CD4-positive, CD25-positive, alpha-beta regulatory T cell (primary cell): Measurements from ENCODE around the gene RIMBP2. TPM values are rescaled to one million over a fixed set of nuclear protein-coding genes. Genes with fewer than 3 reads are reported as not detected.

Experiments used
- ATAC-seq, 2 donors: fragments of 150-1000 bp; cut with Tn5 transposase; one replicate each; pipeline ENCODE4 v1.10.0; 2021; ENCODE audit warnings: low read depth in 2 of 2, moderate number of reproducible peaks in 2 of 2, moderate library complexity in 1 of 2
- DNase-seq, 3 donors: peaks; one replicate each; pipeline versions ENCODE4 v3.0.0 to v3.0.0-alpha.2; 2012 to 2022; ENCODE audit warnings: mixed read lengths in 1 of 3
- H3K27ac ChIP-seq: one replicate; pipeline ENCODE4 v1.7.0; 2013; ENCODE audit warnings: mild to moderate bottlenecking, low read length; ENCODE audit not compliant: insufficient read depth, poor library complexity, severe bottlenecking
- H3K27me3 ChIP-seq: one replicate; pipeline ENCODE4 v1.7.0; 2013; ENCODE audit warnings: low read length; ENCODE audit not compliant: control insufficient read depth, insufficient read depth
- H3K36me3 ChIP-seq: one replicate; pipeline ENCODE4 v1.7.0; 2013; ENCODE audit warnings: mild to moderate bottlenecking, low read length, moderate library complexity; ENCODE audit not compliant: control insufficient read depth, insufficient read depth
- H3K4me1 ChIP-seq: 2 replicates; pipeline ENCODE4 v1.7.0; 2013; ENCODE audit warnings: mild to moderate bottlenecking, low read length; ENCODE audit not compliant: insufficient read depth, control insufficient read depth, poor library complexity, severe bottlenecking
- H3K4me3 ChIP-seq: one replicate; pipeline ENCODE4 v1.7.0; 2013; ENCODE audit warnings: low read depth, mild to moderate bottlenecking, low read length, moderate library complexity
- H3K9me3 ChIP-seq, 2 experiments: 1 replicate in 1 of 2; 2 replicates in 1 of 2; pipeline ENCODE4 v1.7.0; 2013; ENCODE audit warnings: low read length in 2 of 2, mild to moderate bottlenecking in 1 of 2, moderate library complexity in 1 of 2; ENCODE audit not compliant: control insufficient read depth in 2 of 2
- H3K27ac Mint-ChIP-seq, 3 donors: one replicate each; pipeline ENCODE4 v1.8.0; 2020 to 2022; ENCODE audit warnings: mild to moderate bottlenecking in 3 of 3, mixed read lengths in 3 of 3, moderate library complexity in 2 of 3
- H3K27me3 Mint-ChIP-seq: one replicate; pipeline ENCODE4 v1.8.0; 2022; ENCODE audit warnings: mild to moderate bottlenecking, mixed read lengths
- H3K36me3 Mint-ChIP-seq: one replicate; pipeline ENCODE4 v1.8.0; 2020; ENCODE audit warnings: mixed read lengths
- H3K4me1 Mint-ChIP-seq, 4 donors: one replicate each; pipeline ENCODE4 v1.8.0; 2020 to 2022; ENCODE audit warnings: mixed read lengths in 4 of 4, mild to moderate bottlenecking in 1 of 4
- H3K4me3 Mint-ChIP-seq, 4 donors: one replicate each; pipeline ENCODE4 v1.8.0; 2020 to 2022; ENCODE audit warnings: mild to moderate bottlenecking in 4 of 4, mixed read lengths in 4 of 4, moderate library complexity in 3 of 4
- H3K9me3 Mint-ChIP-seq, 7 donors: one replicate each; pipeline ENCODE4 v1.8.0; 2020 to 2022; ENCODE audit warnings: mixed read lengths in 7 of 7, mild to moderate bottlenecking in 3 of 7, moderate library complexity in 2 of 7
- polyA plus RNA-seq, 4 donors: library from polyadenylated mRNA; unstranded; fragments of 300-500 nt; fragmentation: Illumina TruSeq; gene quantifications; one replicate each; pipeline ENCODE4 v1.2.3, GENCODE V29; 2021
- total RNA-seq: library from RNA; stranded (reverse); gene quantifications from one replicate; pipeline ENCODE4 v1.2.3, GENCODE V29; 2022

Gene RIMBP2
- total and polyA plus RNA-seq, 5 donors from 2014 or later: not detected

DNA sequence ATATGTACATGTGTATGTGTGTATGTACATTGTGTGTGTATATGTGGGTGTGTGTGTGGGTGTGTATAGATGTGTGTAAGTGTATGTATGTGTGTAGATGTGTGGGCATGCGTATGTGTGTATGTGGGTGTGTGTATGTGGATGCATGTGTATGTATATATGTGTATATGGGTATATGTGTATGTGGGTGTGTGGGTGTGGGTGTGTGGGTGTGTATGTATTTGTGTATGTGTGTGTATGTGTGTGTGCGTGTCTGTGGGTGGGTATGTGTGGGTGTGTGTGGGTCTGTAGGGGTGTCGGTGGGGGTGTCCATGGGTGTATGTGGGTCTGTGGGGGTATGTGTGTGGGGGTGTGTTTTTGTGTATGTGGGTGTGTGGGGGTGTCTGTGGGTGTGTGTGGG, 276.8 kb downstream of the RIMBP2 start:
- Mint-ChIP-seq H3K36me3 (no peaks in the 10 kb centered on the region), H3K4me3 (no peak overlapping the region), H3K9me3 (peaks cover 0 to 6% (median 4%) of the 10 kb centered on the region in 7 donors), H3K27me3 (no peaks in the 10 kb centered on the region), H3K4me1 (no peaks in the 10 kb centered on the region), H3K27ac (no peak overlapping the region)
- H3K9me3 ChIP-seq: no peaks in the 10 kb centered on the region
- H3K27ac ChIP-seq: no peak overlapping the region
- no peaks in the 10 kb centered on the region for H3K36me3 ChIP-seq
- H3K27me3 ChIP-seq: no peaks in the 10 kb centered on the region
- H3K4me3 ChIP-seq: no peak overlapping the region
- no peak for ATAC-seq
- no peaks in the 10 kb centered on the region for H3K4me1 ChIP-seq
- no peak for DNase-seq

DNA sequence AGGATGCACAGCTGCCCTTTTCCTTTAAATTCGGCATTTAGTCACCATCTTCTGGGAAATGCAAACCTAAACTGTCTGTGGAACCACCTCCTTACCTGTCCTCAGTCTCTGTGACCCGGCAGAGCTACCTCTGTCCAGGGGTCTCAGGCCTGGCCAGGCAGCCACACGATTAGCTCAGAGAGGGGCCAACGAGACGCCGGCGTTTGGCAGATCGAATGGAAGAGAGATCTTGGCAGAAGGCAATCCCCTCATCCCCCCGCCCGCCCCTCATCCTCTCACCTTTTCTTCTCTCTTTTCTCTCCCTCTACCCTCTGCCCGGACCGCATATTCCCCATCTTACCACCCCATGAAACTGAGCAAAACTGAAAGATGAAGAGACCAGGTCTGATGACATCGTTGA, 277.4 kb downstream of the RIMBP2 start:
- H3K27ac Mint-ChIP-seq: no peak overlapping the region
- no peaks in the 10 kb centered on the region for H3K36me3 ChIP-seq
- H3K4me3 ChIP-seq: no peak overlapping the region
- H3K36me3 Mint-ChIP-seq: no peaks in the 10 kb centered on the region
- no peak overlapping the region for H3K27ac ChIP-seq
- no peaks in the 10 kb centered on the region for H3K4me1 ChIP-seq
- H3K9me3 Mint-ChIP-seq: peaks cover 0 to 6% (median 4%) of the 10 kb centered on the region in 7 donors
- H3K9me3 ChIP-seq: no peaks in the 10 kb centered on the region
- no peaks in the 10 kb centered on the region for H3K27me3 ChIP-seq
- DNase-seq (no peak), ATAC-seq (no peak)
- H3K4me3 Mint-ChIP-seq: no peak overlapping the region
- H3K27me3 Mint-ChIP-seq: no peaks in the 10 kb centered on the region
- no peaks in the 10 kb centered on the region for H3K4me1 Mint-ChIP-seq

- no peaks in the 10 kb centered on the region for H3K36me3 ChIP-seq
- H3K4me3 ChIP-seq: no peak overlapping the region
- H3K27ac Mint-ChIP-seq: no peak overlapping the region
- no peak overlapping the region for H3K27ac ChIP-seq
- H3K9me3 Mint-ChIP-seq: peaks cover 0 to 6% (median 4%) of the 10 kb centered on the region in 7 donors
- no peaks in the 10 kb centered on the region for H3K27me3 Mint-ChIP-seq
- no peaks in the 10 kb centered on the region for H3K36me3 Mint-ChIP-seq
- DNase-seq: no peak
- ATAC-seq: no peak
- H3K4me3 Mint-ChIP-seq: no peak overlapping the region
- H3K4me1 Mint-ChIP-seq: no peaks in the 10 kb centered on the region
- no peaks in the 10 kb centered on the region for H3K27me3 ChIP-seq
- H3K4me1 ChIP-seq: no peaks in the 10 kb centered on the region
- no peaks in the 10 kb centered on the region for H3K9me3 ChIP-seq
Observed at GRCh38 chr12:130438243-130438620, 277.9 kb downstream of the RIMBP2 start.

GRCh38 chr12:130437555-130438242, 278.4 kb downstream of the RIMBP2 start:
- no peaks in the 10 kb centered on the region for H3K27me3 Mint-ChIP-seq
- Histone ChIP-seq H3K4me1 (no peaks in the 10 kb centered on the region), H3K27me3 (no peaks in the 10 kb centered on the region), H3K27ac (no peak overlapping the region), H3K4me3 (no peak overlapping the region), H3K9me3 (no peaks in the 10 kb centered on the region), H3K36me3 (no peaks in the 10 kb centered on the region)
- no peaks in the 10 kb centered on the region for H3K36me3 Mint-ChIP-seq
- no peak overlapping the region for H3K4me3 Mint-ChIP-seq
- no peak for DNase-seq
- no peak for ATAC-seq
- H3K27ac Mint-ChIP-seq: no peak overlapping the region
- H3K4me1 Mint-ChIP-seq: no peaks in the 10 kb centered on the region
- peaks cover 0 to 6% (median 4%) of the 10 kb centered on the region in 7 donors for H3K9me3 Mint-ChIP-seq

- no peaks in the 10 kb centered on the region for H3K27me3 Mint-ChIP-seq
- H3K4me3 Mint-ChIP-seq: no peak overlapping the region
- no peaks in the 10 kb centered on the region for H3K36me3 ChIP-seq
- H3K9me3 ChIP-seq: no peaks in the 10 kb centered on the region
- no peak for DNase-seq
- no peak overlapping the region for H3K27ac Mint-ChIP-seq
- peaks cover 0 to 6% (median 4%) of the 10 kb centered on the region in 7 donors for H3K9me3 Mint-ChIP-seq
- no peak overlapping the region for H3K4me3 ChIP-seq
- H3K27me3 ChIP-seq: no peaks in the 10 kb centered on the region
- ATAC-seq: no peak
- H3K27ac ChIP-seq: no peak overlapping the region
- H3K4me1 Mint-ChIP-seq: no peaks in the 10 kb centered on the region
- H3K36me3 Mint-ChIP-seq: no peaks in the 10 kb centered on the region
- H3K4me1 ChIP-seq: no peaks in the 10 kb centered on the region
Observed at GRCh38 chr12:130436741-130437501, 279.2 kb downstream of the RIMBP2 start.

- H3K9me3 Mint-ChIP-seq: peaks cover 0 to 6% (median 4%) of the 10 kb centered on the region in 7 donors
- H3K4me1 Mint-ChIP-seq: no peaks in the 10 kb centered on the region
- no peaks in the 10 kb centered on the region for H3K36me3 ChIP-seq
- H3K27ac Mint-ChIP-seq: no peak overlapping the region
- H3K9me3 ChIP-seq: no peaks in the 10 kb centered on the region
- H3K27me3 Mint-ChIP-seq: no peaks in the 10 kb centered on the region
- no peak overlapping the region for H3K27ac ChIP-seq
- H3K4me3 Mint-ChIP-seq: no peak overlapping the region
- no peaks in the 10 kb centered on the region for H3K27me3 ChIP-seq
- no peak overlapping the region for H3K4me3 ChIP-seq
- no peaks in the 10 kb centered on the region for H3K36me3 Mint-ChIP-seq
- DNase-seq (no peak), ATAC-seq (no peak)
- H3K4me1 ChIP-seq: no peaks in the 10 kb centered on the region
Observed at GRCh38 chr12:130435826-130436225, 280.3 kb downstream of the RIMBP2 start.

- H3K36me3 ChIP-seq: no peaks in the 10 kb centered on the region
- no peak overlapping the region for H3K27ac ChIP-seq
- Mint-ChIP-seq H3K4me1 (no peaks in the 10 kb centered on the region), H3K27ac (no peak overlapping the region), H3K36me3 (no peaks in the 10 kb centered on the region), H3K27me3 (no peaks in the 10 kb centered on the region), H3K9me3 (peaks cover 0 to 5% (median 3%) of the 10 kb centered on the region in 7 donors), H3K4me3 (no peak overlapping the region)
- no peaks in the 10 kb centered on the region for H3K27me3 ChIP-seq
- ATAC-seq (no peak), DNase-seq (no peak)
- H3K9me3 ChIP-seq: no peaks in the 10 kb centered on the region
- H3K4me3 ChIP-seq: no peak overlapping the region
- no peaks in the 10 kb centered on the region for H3K4me1 ChIP-seq
Observed at GRCh38 chr12:130435331-130435730, 280.8 kb downstream of the RIMBP2 start.

- Mint-ChIP-seq H3K36me3 (no peaks in the 10 kb centered on the region), H3K4me3 (no peak overlapping the region), H3K4me1 (no peaks in the 10 kb centered on the region), H3K27me3 (no peaks in the 10 kb centered on the region), H3K27ac (no peak overlapping the region), H3K9me3 (peaks cover 0 to 4% (median 3%) of the 10 kb centered on the region in 7 donors)
- no peaks in the 10 kb centered on the region for H3K36me3 ChIP-seq
- H3K9me3 ChIP-seq: no peaks in the 10 kb centered on the region
- ATAC-seq (no peak), DNase-seq (no peak)
- H3K27me3 ChIP-seq: no peaks in the 10 kb centered on the region
- H3K4me1 ChIP-seq: no peaks in the 10 kb centered on the region
- no peak overlapping the region for H3K27ac ChIP-seq
- no peak overlapping the region for H3K4me3 ChIP-seq
Observed at GRCh38 chr12:130434560-130434959, 281.5 kb downstream of the RIMBP2 start.
